ENCODE results near the gene CFAP57. TPM values are rescaled to one million over a fixed set of nuclear protein-coding genes. Genes with fewer than 3 reads are reported as not detected.
"Not testable (repeated sequence)": the region's sequence is repeated elsewhere in the genome, so short reads cannot be mapped to it uniquely, and the experiment has no call there.

The CFAP57 gene
- total RNA-seq, 4 donors from 2014 or later, result 0.19 to 0.38 (median 0.24) TPM

GRCh38 chr1:43207229-43207853 lies 35.2 kb downstream of the CFAP57 start:
- TF ChIP-seq CTCF (IDR thresholded peaks at IDR 0.05) (no peak), POLR2A (IDR thresholded peaks at IDR 0.05) (no peak)
- 70 to 72% methylated on average over 12 of the region's 12 CpGs for WGBS, 2 donors
- intact Hi-C loops (cut with DNase I; ENCODE audit: low total_unique reads), result no loop called here
- no peak overlapping the region for H3K4me3 ChIP-seq (ENCODE audit: low read depth, poor library complexity, severe bottlenecking)
- no peak for DNase-seq (ENCODE audit: low spot score in 2 of 2)

- H3K4me3 ChIP-seq (ENCODE audit: low read depth, poor library complexity, severe bottlenecking); intact Hi-C loops (cut with DNase I; ENCODE audit: low total_unique reads): not testable (repeated sequence)
- peak in 1 of 2 donors; percentile 48 for DNase-seq (ENCODE audit: low spot score in 2 of 2)
- WGBS, 2 donors, result 97 to 99% methylated on average over 8 of the region's 8 CpGs
These were observed 36.1 kb downstream of the CFAP57 start for GRCh38 chr1:43208277-43208676.

- 74 to 78% methylated on average over 7 of the region's 7 CpGs for WGBS, 2 donors
- TF ChIP-seq POLR2A (IDR thresholded peaks at IDR 0.05), result no peak
- no peak for TF ChIP-seq CTCF (IDR thresholded peaks at IDR 0.05)
- no peak overlapping the region for H3K4me3 ChIP-seq (ENCODE audit: low read depth, poor library complexity, severe bottlenecking)
- peak in 1 of 2 donors; percentile 58 for DNase-seq (ENCODE audit: low spot score in 2 of 2)
- intact Hi-C loops (cut with DNase I; ENCODE audit: low total_unique reads), result no loop called here
These were observed 42.6 kb downstream of the CFAP57 start for GRCh38 chr1:43214501-43215444.

- DNase-seq (ENCODE audit: low spot score in 2 of 2), result peak in 1 of 2 donors; percentile 56
- 90% methylated on average over 10 of the region's 10 CpGs for WGBS, 2 donors
- intact Hi-C loops (cut with DNase I; ENCODE audit: low total_unique reads), result no loop called here
- H3K4me3 ChIP-seq (ENCODE audit: low read depth, poor library complexity, severe bottlenecking), result no peak overlapping the region
- TF ChIP-seq POLR2A (IDR thresholded peaks at IDR 0.05) (no peak), CTCF (IDR thresholded peaks at IDR 0.05) (no peak)
These were observed 45.6 kb downstream of the CFAP57 start for GRCh38 chr1:43217747-43218146.

- intact Hi-C loops (cut with DNase I; ENCODE audit: low total_unique reads), result no loop called here
- no peak for TF ChIP-seq POLR2A (IDR thresholded peaks at IDR 0.05)
- TF ChIP-seq CTCF (IDR thresholded peaks at IDR 0.05), result no peak
- WGBS, 2 donors, result 74 to 76% methylated on average over 7 of the region's 7 CpGs
- no peak overlapping the region for H3K4me3 ChIP-seq (ENCODE audit: low read depth, poor library complexity, severe bottlenecking)
- DNase-seq (ENCODE audit: low spot score in 2 of 2), result no peak
These were observed 49.0 kb downstream of the CFAP57 start for GRCh38 chr1:43220905-43221778.
